Smooth muscle cell (in vitro differentiated cells): Measurements from ENCODE around the gene CD47. TPM values are rescaled to one million over a fixed set of nuclear protein-coding genes. Genes with fewer than 3 reads are reported as not detected.

Experiments
- DNase-seq: peaks from one replicate; lab custom pipeline; 2025; ENCODE audit not compliant: unreplicated experiment; lab: John Stamatoyannopoulos, UW
- H2AFZ ChIP-seq: fragments of 200-600 bp; sonication (generic); 2 replicates; pipeline ENCODE4 v1.6.0; 2016; ENCODE audit warnings: antibody characterized with exemption, low read depth, mild to moderate bottlenecking
- H3F3A ChIP-seq: fragments of 200-600 bp; sonication (generic); 2 replicates; pipeline ENCODE4 v1.6.0; 2017; ENCODE audit warnings: antibody characterized with exemption, low read depth
- H3K27ac ChIP-seq: fragments of 200-600 bp; sonication (generic); 2 replicates; pipeline ENCODE4 v1.5.1; 2016; ENCODE audit warnings: low read depth, mild to moderate bottlenecking
- H3K27me3 ChIP-seq: fragments of 200-600 bp; sonication (generic); 2 replicates; pipeline ENCODE4 v1.6.1; 2016; ENCODE audit warnings: low read depth, mild to moderate bottlenecking
- H3K36me3 ChIP-seq: fragments of 200-600 bp; sonication (generic); 2 replicates; pipeline ENCODE4 v1.5.1; 2016; ENCODE audit warnings: low read depth
- H3K4me1 ChIP-seq: fragments of 200-600 bp; sonication (generic); 2 replicates; pipeline ENCODE4 v1.5.1; 2016; ENCODE audit warnings: low read depth
- H3K4me2 ChIP-seq: fragments of 200-600 bp; sonication (generic); 2 replicates; pipeline ENCODE4 v1.6.0; 2016; ENCODE audit warnings: mild to moderate bottlenecking
- H3K4me3 ChIP-seq: fragments of 200-600 bp; sonication (generic); 2 replicates; pipeline ENCODE4 v1.5.1; 2016; ENCODE audit warnings: mild to moderate bottlenecking
- H3K79me2 ChIP-seq: fragments of 200-600 bp; sonication (generic); 2 replicates; pipeline ENCODE4 v1.6.0; 2016; ENCODE audit warnings: low read depth, mild to moderate bottlenecking
- H3K9ac ChIP-seq: fragments of 200-600 bp; sonication (generic); 2 replicates; pipeline ENCODE4 v1.6.0; 2016; ENCODE audit warnings: low read depth
- H3K9me3 ChIP-seq: fragments of 200-600 bp; sonication (generic); replicated peaks from 2 replicates; pipeline ENCODE4 v1.5.1; 2016; ENCODE audit warnings: low read depth
- H4K20me1 ChIP-seq: fragments of 200-600 bp; sonication (generic); 2 replicates; pipeline ENCODE4 v1.6.0; 2016; ENCODE audit warnings: low read depth
- CTCF ChIP-seq: fragments of 200-600 bp; sonication (generic); IDR thresholded peaks from 2 replicates; pipeline ENCODE4 v1.5.1; 2017; ENCODE audit warnings: borderline replicate concordance, mild to moderate bottlenecking, antibody characterized with exemption; ENCODE audit not compliant: insufficient read depth, poor library complexity, severe bottlenecking
- WGBS: methylation state at CpG from one replicate; pipeline ENCODE4 v1.1.7; 2016; ENCODE audit warnings: low lambda C conversion rate; 5-methylcytosine and 5-hydroxymethylcytosine counted together
- polyA plus RNA-seq: library from polyadenylated mRNA; unstranded; fragments of >200 nt; fragmentation: Nextera tagmentation; extraction: Ambion mirVana; gene quantifications from 2 replicates; pipeline ENCODE4 v1.2.1, GENCODE V29; 2016
- total RNA-seq: library from RNA; depleted of rRNA; stranded (reverse); fragments of >200 nt; gene quantifications from 2 replicates; pipeline ENCODE4 v1.2.3, GENCODE V29; 2014

Gene CD47
- total and polyA plus RNA-seq, 2 experiments from 2014 or later, result 47.1 to 95.6 TPM

- H3K36me3 ChIP-seq, result no peaks in the 10 kb centered on the region
- no peaks in the 10 kb centered on the region for H3K9me3 ChIP-seq
- peak overlapping the region; percentile 42 for H2AFZ ChIP-seq
- H3K27ac ChIP-seq, result no peak overlapping the region
- no peak for TF ChIP-seq CTCF
- no peaks in the 10 kb centered on the region for H4K20me1 ChIP-seq
- no peak overlapping the region for H3K4me3 ChIP-seq
- no peaks in the 10 kb centered on the region for H3F3A ChIP-seq
- H3K9ac ChIP-seq, result no peak overlapping the region
- no peak overlapping the region for H3K4me2 ChIP-seq
- no peak for DNase-seq
- peaks cover 5% of the 10 kb centered on the region for H3K4me1 ChIP-seq
- no peaks in the 10 kb centered on the region for H3K27me3 ChIP-seq
- 75% methylated on average over 10 of the region's 10 CpGs for WGBS
- no peaks in the 10 kb centered on the region for H3K79me2 ChIP-seq
Measured at GRCh38 chr3:108124337-108125152, 33.7 kb upstream of the CD47 start.

GRCh38 chr3:108123326-108123725, 32.5 kb upstream of the CD47 start:
- no peak overlapping the region for H3K27ac ChIP-seq
- no peaks in the 10 kb centered on the region for H4K20me1 ChIP-seq
- H3K79me2 ChIP-seq, result no peaks in the 10 kb centered on the region
- H3K36me3 ChIP-seq, result no peaks in the 10 kb centered on the region
- no peak for DNase-seq
- H3F3A ChIP-seq, result no peaks in the 10 kb centered on the region
- H3K4me2 ChIP-seq, result no peak overlapping the region
- no peak overlapping the region for H3K9ac ChIP-seq
- no peak for TF ChIP-seq CTCF
- no peak overlapping the region for H2AFZ ChIP-seq
- H3K4me1 ChIP-seq, result peaks cover 5% of the 10 kb centered on the region
- H3K9me3 ChIP-seq, result no peaks in the 10 kb centered on the region
- WGBS, result 92% methylated on average over 3 of the region's 3 CpGs
- H3K4me3 ChIP-seq, result no peak overlapping the region
- no peaks in the 10 kb centered on the region for H3K27me3 ChIP-seq

GRCh38 chr3:108122276-108122675, 31.4 kb upstream of the CD47 start:
- peaks cover 5% of the 10 kb centered on the region for H3K4me1 ChIP-seq
- no peaks in the 10 kb centered on the region for H4K20me1 ChIP-seq
- no peaks in the 10 kb centered on the region for H3K36me3 ChIP-seq
- no peak overlapping the region for H3K27ac ChIP-seq
- no peak overlapping the region for H3K4me2 ChIP-seq
- no peaks in the 10 kb centered on the region for H3K79me2 ChIP-seq
- no peak for DNase-seq
- WGBS, result 96% methylated on average over 3 of the region's 3 CpGs
- TF ChIP-seq CTCF, result no peak
- H2AFZ ChIP-seq, result no peak overlapping the region
- no peaks in the 10 kb centered on the region for H3K9me3 ChIP-seq
- H3K4me3 ChIP-seq, result no peak overlapping the region
- no peaks in the 10 kb centered on the region for H3F3A ChIP-seq
- no peaks in the 10 kb centered on the region for H3K27me3 ChIP-seq
- H3K9ac ChIP-seq, result no peak overlapping the region
